GM21390 (cell line): ENCODE measurements around the gene RNF133.

Experiments used
- ATAC-seq: cut with Tn5 transposase; IDR thresholded peaks from one replicate; pipeline ENCODE4 v1.9.1; 2021; ENCODE audit not compliant: unreplicated experiment

The RNF133 gene

GRCh38 chr7:122699017-122699416 lies at the start of gene RNF133:
TSS of gene RNF133 (minus strand) at chr7:122699117. CDS start at chr7:122698918, 199 bp downstream.
- ATAC-seq, result no peak

- no peak for ATAC-seq
Observed at GRCh38 chr7:122748195-122748594, 49.3 kb upstream of the RNF133 start.

DNA sequence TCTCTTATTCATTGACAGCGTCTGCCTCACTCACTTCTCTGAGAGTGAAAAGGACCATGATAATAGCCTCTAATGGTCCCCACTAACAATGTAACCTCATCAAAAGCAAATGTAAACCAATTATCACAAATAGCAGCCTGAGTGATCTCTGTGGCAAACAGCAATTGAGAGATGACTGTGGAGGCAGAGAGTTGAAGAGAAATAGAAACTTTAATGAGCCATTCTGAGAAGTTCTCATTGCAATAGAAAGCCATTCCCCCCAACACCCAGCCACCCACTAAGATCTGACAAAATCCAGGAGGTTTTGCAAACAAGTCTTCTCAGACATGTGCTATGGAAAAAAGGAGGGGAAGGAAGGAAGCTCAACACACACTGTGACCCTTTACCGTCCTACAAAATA lies 48.0 kb upstream of the RNF133 start:
- ATAC-seq, result no peak

DNA sequence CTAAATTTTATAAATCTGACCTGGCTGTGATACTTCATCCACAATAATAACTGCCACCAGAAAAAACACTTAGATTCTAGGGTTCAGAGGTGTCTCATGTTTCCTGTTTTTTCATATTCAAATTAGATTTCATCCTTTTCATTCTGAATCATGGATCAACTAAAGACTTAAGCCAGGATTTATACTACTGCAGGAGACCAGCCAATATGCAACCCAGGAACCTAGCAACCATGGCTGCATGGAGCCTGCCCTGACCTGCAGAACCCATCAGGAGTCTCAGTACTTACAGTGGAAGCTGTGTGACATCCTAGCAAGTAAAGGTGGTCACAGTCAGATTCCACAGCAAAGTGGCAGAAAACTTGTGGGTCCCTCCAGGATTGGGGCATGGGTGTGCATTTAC lies 44.3 kb upstream of the RNF133 start:
- no peak for ATAC-seq

DNA sequence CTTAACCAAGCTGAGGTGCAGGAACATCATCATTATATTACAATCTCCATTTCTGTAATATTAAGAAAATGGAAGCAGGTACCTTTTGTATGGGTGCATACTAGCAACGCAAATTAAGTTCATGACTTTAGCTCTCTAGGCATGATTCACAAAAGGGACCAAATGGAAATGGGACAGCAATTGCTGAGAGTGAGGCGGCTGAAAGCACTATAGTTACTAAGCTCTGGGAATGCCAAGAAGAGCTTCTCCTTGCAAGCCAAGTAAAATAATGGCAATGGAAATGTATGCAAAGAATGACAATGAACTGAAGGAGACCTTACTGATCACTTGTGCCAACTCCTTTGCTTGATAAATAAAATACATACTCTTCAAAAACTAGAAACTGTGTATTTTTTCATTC lies 40.0 kb upstream of the RNF133 start:
- no peak for ATAC-seq

- no peak for ATAC-seq
Observed at GRCh38 chr7:122736183-122736582, 37.3 kb upstream of the RNF133 start.

DNA sequence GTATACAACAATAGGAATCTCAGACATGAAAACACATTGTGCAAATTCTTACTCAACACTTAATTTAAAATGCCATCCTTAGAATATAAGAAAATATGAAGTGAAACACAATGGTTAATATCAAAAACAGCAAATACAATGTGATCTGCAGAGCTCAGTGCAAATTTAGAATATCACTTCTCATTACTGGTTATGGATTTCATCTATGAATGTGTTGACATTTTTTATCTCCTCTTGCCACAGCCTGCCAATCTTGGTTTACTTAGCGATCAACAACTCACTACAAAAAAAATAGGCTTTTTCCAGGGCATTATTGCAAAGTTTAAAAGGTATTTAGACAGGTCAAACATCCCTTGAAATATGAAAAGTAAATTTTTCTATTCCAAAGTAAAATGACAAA lies 28.8 kb upstream of the RNF133 start:
- no peak for ATAC-seq

DNA sequence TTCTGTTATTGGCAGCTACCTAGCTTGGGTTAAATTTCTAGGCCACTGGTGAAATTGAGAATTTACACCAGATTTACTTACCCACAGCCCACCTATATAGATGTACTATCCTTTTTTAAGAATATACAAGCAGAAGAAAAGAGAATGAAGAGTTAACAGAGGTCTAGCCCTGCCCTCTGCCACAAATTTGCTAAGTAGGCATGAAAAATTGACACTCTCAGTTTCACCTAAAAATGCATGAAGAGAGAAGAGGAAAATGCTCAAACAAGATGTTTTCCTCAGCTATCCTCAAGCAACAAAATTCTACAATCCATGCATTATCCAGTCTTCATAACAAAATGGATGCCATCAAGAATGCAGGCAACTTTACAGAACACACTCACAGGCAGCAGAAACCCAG lies 28.4 kb upstream of the RNF133 start:
- ATAC-seq, result no peak

GRCh38 chr7:122726881-122727280 lies 28.0 kb upstream of the RNF133 start:
- no peak for ATAC-seq

DNA sequence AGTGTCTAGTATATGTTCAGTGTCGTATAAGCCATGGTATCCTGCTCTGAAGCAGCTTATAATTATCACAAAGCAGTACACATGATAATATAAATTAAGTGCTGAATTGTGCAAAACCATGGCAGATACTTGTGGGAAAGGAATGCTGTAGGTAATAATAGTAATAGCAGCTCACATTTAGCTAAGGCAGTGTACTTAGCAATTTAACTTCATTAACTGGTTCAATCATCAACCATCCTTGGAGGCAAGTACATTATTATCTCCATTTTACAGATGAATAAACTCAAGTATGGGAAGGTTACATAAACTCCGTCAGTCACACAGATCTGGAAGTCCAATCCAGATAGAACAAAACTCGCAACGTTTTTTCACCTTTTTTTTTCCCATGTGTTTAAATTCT lies 25.4 kb upstream of the RNF133 start:
- no peak for ATAC-seq

GRCh38 chr7:122719010-122719578 lies 20.2 kb upstream of the RNF133 start:
- ATAC-seq, result no peak

- ATAC-seq, result no peak
Observed at GRCh38 chr7:122717356-122718089, 18.6 kb upstream of the RNF133 start.

DNA sequence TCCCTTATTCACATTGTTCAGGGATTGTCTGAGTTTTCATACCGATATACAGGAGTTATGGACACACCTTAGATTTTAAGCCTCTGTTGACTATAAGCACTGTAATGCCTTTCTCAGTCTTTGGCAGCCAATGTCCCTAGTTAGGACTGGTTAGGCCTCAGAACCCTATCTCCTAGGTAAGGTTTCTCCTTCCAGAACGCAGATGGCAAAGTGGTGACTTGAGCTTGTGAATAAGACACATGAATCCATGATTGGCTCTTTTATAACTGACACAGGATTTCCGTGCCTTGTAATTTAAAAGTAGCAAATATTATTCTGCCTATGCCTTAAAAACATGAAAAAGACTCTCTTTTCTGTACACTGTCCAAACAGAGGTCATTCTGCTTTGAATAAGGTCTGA lies 16.3 kb upstream of the RNF133 start:
- ATAC-seq, result no peak

DNA sequence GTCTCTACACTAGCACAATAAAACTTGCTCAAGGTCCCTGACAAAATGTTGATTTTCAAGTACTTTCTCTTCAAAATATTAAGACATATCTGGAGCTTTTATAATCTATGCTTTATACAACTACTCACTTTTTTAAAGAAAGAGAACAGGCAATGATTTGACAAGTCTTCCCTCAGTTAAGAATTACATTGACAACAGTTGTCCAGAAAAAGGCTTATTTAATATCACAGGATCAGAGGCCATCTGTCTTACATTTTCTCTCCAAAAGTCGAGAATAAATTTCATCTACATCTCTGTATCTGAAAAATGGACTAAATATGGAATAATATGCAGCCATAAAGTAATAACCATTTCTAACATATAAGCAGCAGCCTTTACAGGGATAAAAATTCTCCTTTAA lies 12.0 kb upstream of the RNF133 start:
- no peak for ATAC-seq

DNA sequence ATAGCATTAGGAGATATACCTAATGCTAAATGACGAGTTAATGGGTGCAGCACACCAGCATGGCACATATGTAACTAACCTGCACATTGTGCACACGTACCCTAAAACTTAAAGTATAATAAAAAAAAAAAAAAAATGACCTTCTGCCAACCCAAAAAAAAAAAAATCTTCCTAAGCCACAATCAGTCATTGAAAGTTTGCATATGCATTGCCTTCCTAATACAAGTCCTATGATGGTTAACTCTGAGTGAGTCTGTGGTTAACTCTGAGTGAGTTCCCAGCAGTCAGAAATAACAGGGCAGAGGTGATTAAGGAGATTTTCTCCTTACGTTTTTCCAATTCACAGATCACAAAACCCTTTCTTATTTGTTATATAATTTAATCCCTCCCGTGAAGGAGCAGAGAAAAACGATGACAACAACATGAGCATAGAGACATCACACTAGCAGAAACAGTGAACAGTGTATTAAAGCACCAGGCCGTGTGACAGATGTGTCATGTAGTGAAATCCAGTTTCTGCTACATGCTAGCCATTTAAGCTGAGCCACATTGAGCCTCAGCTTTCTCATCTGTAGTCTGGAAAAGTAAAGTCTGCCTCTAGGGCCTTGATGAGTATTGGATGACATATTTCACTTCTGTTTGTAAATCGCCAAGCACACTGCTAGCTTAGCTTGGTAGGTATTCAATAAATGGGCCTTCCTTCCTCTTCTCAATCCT lies 11.2 kb upstream of the RNF133 start:
- no peak for ATAC-seq

- ATAC-seq, result no peak
Observed at GRCh38 chr7:122706836-122707235, 7.9 kb upstream of the RNF133 start.

DNA sequence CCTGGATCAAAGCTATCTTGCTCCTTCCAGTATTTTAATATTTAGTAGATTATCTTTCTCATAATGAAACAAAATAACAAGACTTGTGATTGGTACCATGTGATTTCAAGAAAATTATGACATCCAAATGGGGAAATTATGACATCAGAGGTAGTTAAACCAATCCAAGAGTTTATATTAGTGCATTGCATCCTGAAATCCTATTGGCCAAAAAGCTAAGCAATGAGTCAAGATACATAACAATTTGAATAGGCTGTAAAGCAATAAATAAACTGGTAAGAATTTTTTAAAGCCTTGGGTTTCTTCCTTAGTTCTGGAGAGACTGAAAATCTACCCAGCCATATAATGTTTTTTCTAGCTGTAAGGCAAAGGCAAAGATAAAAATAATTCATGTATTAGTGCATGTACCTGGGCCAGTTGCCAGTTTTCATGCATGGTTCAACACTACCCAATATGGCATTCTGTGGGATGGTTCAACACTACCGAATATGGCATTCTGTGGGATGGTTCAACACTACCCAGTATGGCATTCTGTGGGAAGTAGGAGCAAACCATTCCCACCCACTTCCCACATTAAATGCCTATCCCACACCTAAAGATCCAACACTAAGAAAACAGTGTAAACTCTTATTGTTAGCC lies 4.1 kb upstream of the RNF133 start, which contains the start of gene RNF148:
Gene RNF148, minus strand, starts transcription at position 51 of the 639 bp plus-strand sequence. CDS start 172 bp downstream, outside the sequence.
- ATAC-seq, result no peak

GRCh38 chr7:122695816-122696215 lies 3.1 kb downstream of the RNF133 start:
- ATAC-seq, result no peak

- ATAC-seq, result no peak
Observed at GRCh38 chr7:122694697-122695096, 4.2 kb downstream of the RNF133 start.

DNA sequence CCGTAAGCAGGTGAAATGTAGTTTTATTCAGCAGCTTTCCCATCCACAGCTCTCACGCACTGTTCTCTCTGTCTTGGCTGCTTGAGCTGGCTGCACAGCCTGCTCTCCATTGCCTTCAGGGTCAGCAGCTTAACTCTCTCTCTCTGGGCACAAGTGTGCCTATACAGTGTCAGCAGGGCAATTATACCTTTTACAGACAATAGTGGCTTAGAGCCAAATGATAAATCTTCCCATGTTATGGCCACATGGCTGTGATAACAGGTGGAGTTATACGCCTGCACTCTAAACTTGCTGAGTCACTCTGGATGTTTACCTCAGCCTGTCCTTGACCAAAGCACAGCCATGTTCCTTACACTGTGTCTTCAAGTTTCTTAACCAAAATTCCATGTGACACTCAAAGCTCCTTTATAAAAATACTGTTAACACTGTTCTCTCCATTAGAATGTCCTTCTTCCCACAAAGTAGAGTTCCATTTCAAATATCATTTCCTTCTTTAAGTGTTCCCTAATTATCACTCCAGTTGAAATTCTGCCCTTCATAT lies 6.1 kb downstream of the RNF133 start:
- ATAC-seq, result no peak

DNA sequence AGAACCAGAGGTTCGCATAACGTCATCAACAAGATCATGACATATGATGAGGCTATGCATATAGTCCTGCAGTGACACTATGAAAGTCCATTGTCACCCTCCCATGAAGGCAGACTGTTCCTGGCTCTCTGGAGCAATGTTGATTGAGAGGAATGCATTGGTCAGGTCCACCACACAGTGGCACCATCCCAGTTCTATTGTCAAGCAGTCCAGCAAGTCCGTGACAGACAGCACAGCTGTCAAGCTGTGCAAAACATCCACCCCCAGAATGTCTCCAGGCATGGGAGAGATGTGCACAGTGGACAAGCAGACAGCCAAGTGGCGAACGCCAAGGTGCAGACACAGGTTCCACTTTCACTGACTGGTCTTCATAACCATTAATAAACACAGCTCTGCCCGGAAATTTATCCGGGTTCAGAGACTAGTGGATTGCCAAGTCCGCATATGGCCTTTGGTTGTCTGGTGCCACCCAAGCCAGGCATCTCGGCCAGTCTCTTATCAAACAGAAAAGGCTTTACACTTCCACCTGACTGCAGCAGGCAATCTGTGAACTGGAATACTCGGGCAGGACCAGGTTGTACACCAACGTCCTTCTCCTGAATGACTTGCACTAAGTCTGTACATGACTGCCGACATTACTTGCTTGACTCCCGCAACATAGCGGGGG lies 7.2 kb downstream of the RNF133 start:
- ATAC-seq, result no peak
